Spleen (tissue), 11 donors: ENCODE results near the gene LTV1. TPM values are rescaled to one million over a fixed set of nuclear protein-coding genes. Genes with fewer than 3 reads are reported as not detected.
"Not testable (repeated sequence)": the region's sequence is repeated elsewhere in the genome, so short reads cannot be mapped to it uniquely, and the experiment has no call there.

Experiments used
- DNase-seq: peaks from one replicate; pipeline ENCODE4 v3.0.0-alpha.2; 2020
- H3K27ac ChIP-seq, 8 donors: fragments of 200-600 bp; sonication (generic) in 7 of 8; 1 replicate in 4 of 8; 2 replicates in 4 of 8; pipeline versions ENCODE4 v1.5.0 to v1.8.0; 2016 to 2021; ENCODE audit warnings: inconsistent platforms in 4 of 8, mild to moderate bottlenecking in 4 of 8, moderate library complexity in 1 of 8
- H3K27me3 ChIP-seq, 7 donors: fragments of 200-600 bp; sonication (generic) in 6 of 7; replicated peaks in 1 of 7; 1 replicate in 4 of 7; 2 replicates in 3 of 7; pipeline versions ENCODE4 v1.5.0 to v1.8.0; 2016 to 2021; ENCODE audit warnings: inconsistent platforms in 3 of 7, mild to moderate bottlenecking in 1 of 7
- H3K36me3 ChIP-seq, 6 donors: fragments of 200-600 bp; sonication (generic) in 5 of 6; 1 replicate in 4 of 6; 2 replicates in 2 of 6; pipeline versions ENCODE4 v1.5.0 to v1.8.0; 2016 to 2021; ENCODE audit warnings: inconsistent platforms in 2 of 6
- H3K4me1 ChIP-seq, 6 donors: fragments of 200-600 bp; sonication (generic) in 5 of 6; 1 replicate in 3 of 6; 2 replicates in 3 of 6; pipeline versions ENCODE4 v1.5.0 to v1.8.0; 2016 to 2021; ENCODE audit warnings: inconsistent platforms in 3 of 6
- H3K4me3 ChIP-seq, 8 donors: fragments of 200-600 bp; sonication (generic) in 7 of 8; 1 replicate in 4 of 8; 2 replicates in 4 of 8; pipeline versions ENCODE4 v1.5.0 to v1.8.0; 2016 to 2021; ENCODE audit warnings: inconsistent platforms in 4 of 8, mild to moderate bottlenecking in 4 of 8, moderate library complexity in 2 of 8
- H3K9me3 ChIP-seq, 8 donors: fragments of 200-600 bp; sonication (generic) in 7 of 8; 1 replicate in 4 of 8; 2 replicates in 4 of 8; pipeline versions ENCODE4 v1.5.0 to v1.8.0; 2016 to 2021; ENCODE audit warnings: inconsistent platforms in 4 of 8
- POLR2A ChIP-seq, 3 donors: fragments of 450-650 bp; IDR thresholded peaks; one replicate each; pipeline ENCODE4 v1.5.1; 2017; ENCODE audit warnings: antibody characterized with exemption in 3 of 3, mild to moderate bottlenecking in 1 of 3
- POLR2AphosphoS5 ChIP-seq, 3 donors: sonication (generic); formaldehyde crosslinking; IDR thresholded peaks; one replicate each; pipeline ENCODE4 v1.5.1; 2017; ENCODE audit warnings: antibody characterized with exemption in 3 of 3
- WGBS, 5 donors: extraction: QIAGEN DNeasy Blood & Tissue Kit in 3 of 5; methylation state at CpG; one replicate each; pipeline versions ENCODE4 v1.1.5 to v1.1.7; 2013 to 2018; 5-methylcytosine and 5-hydroxymethylcytosine counted together
- intact Hi-C: fragments of 100-400 bp; cut with DNase I; formaldehyde crosslinking; loops from one replicate; pipeline ENCODE4 v1.15.0; 2023; ENCODE audit warnings: low total_unique reads
- polyA plus RNA-seq, 3 donors: library from polyadenylated mRNA; stranded (reverse); fragments of 200-250 nt; gene quantifications; one replicate each; pipeline ENCODE4 v1.2.1, GENCODE V29; 2013
- total RNA-seq, 7 donors: library from RNA; depleted of rRNA in 3 of 7; stranded (reverse); fragments of >200 nt in 3 of 7; fragmentation: NEBNext Ultra II Directional in 4 of 7; extraction: Animal tissue kit (Norgen Biotek cat#: 25700) in 4 of 7; gene quantifications; one replicate each; pipeline versions ENCODE4 v1.1.0 to v1.2.1, GENCODE V29; 2016 to 2021
- TF ChIP-seq, protein P1 (sequence below), 11 experiments: fragments of 200-600 bp in 7 of 11; fragments of 450-650 bp in 4 of 11; sonication (generic) in 4 of 11; IDR thresholded peaks in 8 of 11; conservative IDR thresholded peaks in 3 of 11; 1 replicate in 7 of 11; 2 replicates in 4 of 11; pipeline versions ENCODE4 v1.4.0 to v1.8.0; 2016 to 2021; ENCODE audit warnings: antibody characterized with exemption in 11 of 11, inconsistent platforms in 4 of 11, mild to moderate bottlenecking in 1 of 11
- donor health status: healthy with polysubstance abuse.
- donor health status: DM: no; HTN: no; CAD: no; lungs with moderate emphysema.
- donor health status: DM: no; HTN: no; CAD: no.
- donor health status: Bipolar disorder and iron deficiency.
- donor health status: healthy.
- donor health status: DM: no; HTN: no; CAD: no.
- donor health status: DM: yes; HTN: yes; CAD: no.

The LTV1 gene
- total and polyA plus RNA-seq, 10 donors = 12.4 to 25.8 (median 19.8) TPM

- no peak for DNase-seq
- intact Hi-C loops = loop anchor here (5.0 to 10.0 kb wide), 2 partner anchors 165 to 172 kb away; partner anchors contain the start of gene PHACTR2
- Histone ChIP-seq H3K4me1 (peaks cover 8 to 36% (median 26%) of the 10 kb centered on the region in 6 donors), H3K4me3 (peak overlapping the region; percentile 67 to 96 (median 82)), H3K9me3 (no peaks in the 10 kb centered on the region), H3K27me3 (no peaks in the 10 kb centered on the region), H3K36me3 (peaks cover 0 to 31% (median 28%) of the 10 kb centered on the region in 6 donors), H3K27ac (peak overlapping the region; percentile 81 to 96 (median 93))
- no peak for TF ChIP-seq POLR2A (IDR thresholded peaks at IDR 0.05)
- TF ChIP-seq POLR2AphosphoS5 (IDR thresholded peaks at IDR 0.05) = no peak
- TF ChIP-seq, protein P1, sequence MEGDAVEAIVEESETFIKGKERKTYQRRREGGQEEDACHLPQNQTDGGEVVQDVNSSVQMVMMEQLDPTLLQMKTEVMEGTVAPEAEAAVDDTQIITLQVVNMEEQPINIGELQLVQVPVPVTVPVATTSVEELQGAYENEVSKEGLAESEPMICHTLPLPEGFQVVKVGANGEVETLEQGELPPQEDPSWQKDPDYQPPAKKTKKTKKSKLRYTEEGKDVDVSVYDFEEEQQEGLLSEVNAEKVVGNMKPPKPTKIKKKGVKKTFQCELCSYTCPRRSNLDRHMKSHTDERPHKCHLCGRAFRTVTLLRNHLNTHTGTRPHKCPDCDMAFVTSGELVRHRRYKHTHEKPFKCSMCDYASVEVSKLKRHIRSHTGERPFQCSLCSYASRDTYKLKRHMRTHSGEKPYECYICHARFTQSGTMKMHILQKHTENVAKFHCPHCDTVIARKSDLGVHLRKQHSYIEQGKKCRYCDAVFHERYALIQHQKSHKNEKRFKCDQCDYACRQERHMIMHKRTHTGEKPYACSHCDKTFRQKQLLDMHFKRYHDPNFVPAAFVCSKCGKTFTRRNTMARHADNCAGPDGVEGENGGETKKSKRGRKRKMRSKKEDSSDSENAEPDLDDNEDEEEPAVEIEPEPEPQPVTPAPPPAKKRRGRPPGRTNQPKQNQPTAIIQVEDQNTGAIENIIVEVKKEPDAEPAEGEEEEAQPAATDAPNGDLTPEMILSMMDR (IDR thresholded peaks at IDR 0.05 in 8 of 11, conservative IDR thresholded peaks at IDR 0.05 in 3 of 11) = no peak
- WGBS, 5 donors = 45 to 62% (median 48%) methylated on average over 7 of the region's 7 CpGs
Observed at GRCh38 chr6:143842461-143842901, 657 bp upstream of the LTV1 start.

GRCh38 chr6:143843677-143843999 is 500 bp downstream of the LTV1 start:
- H3K9me3 ChIP-seq = no peaks in the 10 kb centered on the region
- DNase-seq = no peak
- peaks cover 0 to 43% (median 38%) of the 10 kb centered on the region in 6 donors for H3K36me3 ChIP-seq
- WGBS, 5 donors = 0 to 1% (median 0%) methylated on average over 8 to 9 of the region's 9 CpGs
- peak overlapping the region; percentile 67 to 96 (median 82) for H3K4me3 ChIP-seq
- H3K27me3 ChIP-seq = no peaks in the 10 kb centered on the region
- intact Hi-C loops = loop anchor here (5.0 to 10.0 kb wide), 2 partner anchors 166 to 171 kb away; partner anchors contain the start of gene PHACTR2
- peak overlapping the region; percentile 81 to 96 (median 93) for H3K27ac ChIP-seq
- TF ChIP-seq, protein P1 (IDR thresholded peaks at IDR 0.05 in 8 of 11, conservative IDR thresholded peaks at IDR 0.05 in 3 of 11) = no peak
- TF ChIP-seq POLR2AphosphoS5 (IDR thresholded peaks at IDR 0.05) = no peak
- TF ChIP-seq POLR2A (IDR thresholded peaks at IDR 0.05) = no peak
- H3K4me1 ChIP-seq = peaks cover 8 to 36% (median 26%) of the 10 kb centered on the region in 6 donors

DNA sequence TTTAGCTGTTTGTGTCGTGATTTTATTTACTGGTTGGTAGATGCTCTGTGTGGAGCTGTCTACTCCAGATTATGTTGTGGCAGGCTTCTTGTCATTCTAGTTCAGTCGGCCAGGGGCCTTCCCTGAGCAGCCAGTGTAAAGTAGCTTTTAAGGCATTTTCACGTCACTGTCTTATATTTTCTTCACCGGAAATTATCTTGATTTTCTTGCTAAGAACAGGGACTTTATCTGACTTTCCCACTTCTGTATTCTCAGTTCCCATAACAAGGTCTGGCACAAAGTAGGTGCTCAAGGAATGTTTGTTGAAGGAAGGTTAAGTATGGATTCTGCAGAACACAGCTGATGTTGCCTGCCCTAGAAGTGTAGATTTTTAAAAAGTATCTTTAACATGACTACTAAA is 868 bp downstream of the LTV1 start:
- H3K4me1 ChIP-seq = peaks cover 8 to 36% (median 26%) of the 10 kb centered on the region in 6 donors
- peak overlapping the region; percentile 67 to 96 (median 82) for H3K4me3 ChIP-seq
- H3K27ac ChIP-seq = peak overlapping the region in 6 of 8 donors; percentile 89 to 96 (median 93)
- intact Hi-C loops = loop anchor here (5.0 to 10.0 kb wide), 2 partner anchors 167 to 171 kb away; partner anchors contain the start of gene PHACTR2
- 7 to 12% (median 8%) methylated on average over 4 of the region's 4 CpGs for WGBS, 5 donors
- no peaks in the 10 kb centered on the region for H3K27me3 ChIP-seq
- H3K9me3 ChIP-seq = no peaks in the 10 kb centered on the region
- peaks cover 0 to 46% (median 42%) of the 10 kb centered on the region in 6 donors for H3K36me3 ChIP-seq
- no peak for DNase-seq
- TF ChIP-seq, protein P1 (IDR thresholded peaks at IDR 0.05 in 8 of 11, conservative IDR thresholded peaks at IDR 0.05 in 3 of 11) = no peak
- TF ChIP-seq POLR2A (IDR thresholded peaks at IDR 0.05) (no peak), POLR2AphosphoS5 (IDR thresholded peaks at IDR 0.05) (no peak)

- 61 to 95% (median 80%) methylated on average over 5 of the region's 5 CpGs for WGBS, 5 donors
- peaks cover 0 to 57% (median 52%) of the 10 kb centered on the region in 6 donors for H3K36me3 ChIP-seq
- no peak overlapping the region for H3K27ac ChIP-seq
- no peaks in the 10 kb centered on the region for H3K27me3 ChIP-seq
- H3K4me1 ChIP-seq = peaks cover 8 to 36% (median 26%) of the 10 kb centered on the region in 6 donors
- H3K9me3 ChIP-seq = no peaks in the 10 kb centered on the region
- TF ChIP-seq, protein P1 (IDR thresholded peaks at IDR 0.05 in 8 of 11, conservative IDR thresholded peaks at IDR 0.05 in 3 of 11) = no peak
- TF ChIP-seq POLR2AphosphoS5 (IDR thresholded peaks at IDR 0.05) (no peak), POLR2A (IDR thresholded peaks at IDR 0.05) (no peak)
- no peak overlapping the region for H3K4me3 ChIP-seq
- DNase-seq = no peak
- intact Hi-C loops = loop anchor here (10.0 kb wide), 1 partner anchor 170 kb away; no protein-coding TSS in a partner anchor
Observed at GRCh38 chr6:143845033-143845432, 1.9 kb downstream of the LTV1 start.

GRCh38 chr6:143851706-143852105 is 8.6 kb downstream of the LTV1 start:
- H3K4me1 ChIP-seq, DNase-seq, H3K27me3 ChIP-seq, intact Hi-C loops, H3K27ac ChIP-seq, H3K4me3 ChIP-seq: not testable (repeated sequence)
- H3K36me3 ChIP-seq = peaks cover 8 to 100% (median 84%) of the 10 kb centered on the region in 6 donors
- H3K9me3 ChIP-seq = peaks cover 0 to 43% (median 34%) of the 10 kb centered on the region in 8 donors
- 94 to 98% (median 96%) methylated on average over 3 of the region's 3 CpGs for WGBS, 5 donors

- WGBS, 5 donors = 89 to 98% (median 97%) methylated on average over 1 of the region's 1 CpG
- H3K4me3 ChIP-seq = not testable (repeated sequence)
Observed at GRCh38 chr6:143855057-143855456, 11.9 kb downstream of the LTV1 start.

More at GRCh38 chr6:143855057-143855456, 11.9 kb downstream of the LTV1 start:
- Histone ChIP-seq H3K36me3 (peaks cover 13 to 100% (median 86%) of the 10 kb centered on the region in 6 donors), H3K9me3 (peaks cover 0 to 45% (median 35%) of the 10 kb centered on the region in 8 donors)
- H3K27me3 ChIP-seq, H3K27ac ChIP-seq, H3K4me1 ChIP-seq, intact Hi-C loops, DNase-seq: not testable (repeated sequence)
